Osteocyte (in vitro differentiated cells): ENCODE measurements around the gene PCBP2. TPM values are rescaled to one million over a fixed set of nuclear protein-coding genes. Genes with fewer than 3 reads are reported as not detected.

ENCODE experiments used
- DNase-seq: peaks from one replicate; pipeline ENCODE4 v3.0.0; 2021; ENCODE audit warnings: mixed read lengths; ENCODE audit not compliant: unreplicated experiment; ENCODE audit errors: extremely low spot score
- H3K27ac Mint-ChIP-seq: one replicate; pipeline ENCODE4 v1.8.0; 2021; ENCODE audit warnings: mild to moderate bottlenecking, mixed read lengths; ENCODE audit not compliant: unreplicated experiment
- H3K27me3 Mint-ChIP-seq: one replicate; pipeline ENCODE4 v1.8.0; 2021; ENCODE audit warnings: mixed read lengths; ENCODE audit not compliant: unreplicated experiment
- H3K36me3 Mint-ChIP-seq: one replicate; pipeline ENCODE4 v1.8.0; 2021; ENCODE audit warnings: mixed read lengths; ENCODE audit not compliant: unreplicated experiment
- H3K4me1 Mint-ChIP-seq: one replicate; pipeline ENCODE4 v1.8.0; 2021; ENCODE audit warnings: mixed read lengths; ENCODE audit not compliant: unreplicated experiment
- H3K4me3 Mint-ChIP-seq: one replicate; pipeline ENCODE4 v1.8.0; 2021; ENCODE audit warnings: mild to moderate bottlenecking, moderate library complexity, mixed read lengths; ENCODE audit not compliant: unreplicated experiment
- H3K9me3 Mint-ChIP-seq: one replicate; pipeline ENCODE4 v1.8.0; 2021; ENCODE audit warnings: mixed read lengths; ENCODE audit not compliant: unreplicated experiment
- total RNA-seq: library from RNA; stranded (reverse); gene quantifications from 2 replicates; pipeline ENCODE4 v1.2.1, GENCODE V29; 2021
- TF ChIP-seq, protein P1 (sequence below): fragments of 200-600 bp; sonication (generic); IDR thresholded peaks from 2 replicates; pipeline ENCODE4 v1.5.0; 2021; ENCODE audit warnings: antibody characterized with exemption, mild to moderate bottlenecking, moderate library complexity

Gene PCBP2
- total RNA-seq, 1 donor from 2014 or later, result 984 TPM

- no peaks in the 10 kb centered on the region for H3K9me3 Mint-ChIP-seq
- no peaks in the 10 kb centered on the region for H3K4me1 Mint-ChIP-seq
- H3K27me3 Mint-ChIP-seq, result no peaks in the 10 kb centered on the region
Measured at GRCh38 chr12:53513712-53514410, 62.0 kb downstream of the PCBP2 start.

DNA sequence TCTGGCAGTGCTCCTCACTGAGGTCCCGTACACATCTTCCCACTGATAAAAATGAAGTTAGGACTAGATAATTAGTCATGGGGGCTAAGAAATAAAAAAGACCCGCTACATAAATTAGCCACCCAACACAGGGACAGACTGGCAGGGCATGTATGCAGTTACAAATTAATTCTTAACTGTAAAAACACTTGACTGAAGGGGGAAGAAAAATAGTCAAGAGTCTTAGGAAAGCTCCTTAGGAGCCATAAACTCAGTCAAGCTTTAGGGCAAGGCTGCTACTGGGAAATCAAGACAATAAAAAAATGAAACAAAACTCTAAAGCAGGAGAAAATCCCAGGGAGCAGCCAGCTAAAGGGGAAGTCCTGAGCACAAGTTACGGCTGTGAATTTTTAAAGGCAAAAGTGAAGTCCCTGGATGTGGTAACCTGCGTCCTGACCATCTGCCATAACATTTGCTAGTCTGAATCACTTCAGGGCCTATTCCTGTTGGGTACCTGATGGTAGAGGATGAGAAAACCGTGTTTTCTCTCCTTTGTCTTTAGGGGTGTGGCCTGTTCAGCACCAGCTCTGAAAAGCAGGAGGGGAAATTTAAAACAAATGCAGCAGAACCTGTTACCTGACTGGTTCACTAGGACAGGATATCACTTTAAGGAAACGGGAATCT lies 62.9 kb downstream of the PCBP2 start:
- no peak overlapping the region for H3K27ac Mint-ChIP-seq
- DNase-seq, result no peak
- H3K9me3 Mint-ChIP-seq, result no peaks in the 10 kb centered on the region
- H3K4me1 Mint-ChIP-seq, result no peaks in the 10 kb centered on the region
- H3K27me3 Mint-ChIP-seq, result no peaks in the 10 kb centered on the region
- TF ChIP-seq, protein P1, sequence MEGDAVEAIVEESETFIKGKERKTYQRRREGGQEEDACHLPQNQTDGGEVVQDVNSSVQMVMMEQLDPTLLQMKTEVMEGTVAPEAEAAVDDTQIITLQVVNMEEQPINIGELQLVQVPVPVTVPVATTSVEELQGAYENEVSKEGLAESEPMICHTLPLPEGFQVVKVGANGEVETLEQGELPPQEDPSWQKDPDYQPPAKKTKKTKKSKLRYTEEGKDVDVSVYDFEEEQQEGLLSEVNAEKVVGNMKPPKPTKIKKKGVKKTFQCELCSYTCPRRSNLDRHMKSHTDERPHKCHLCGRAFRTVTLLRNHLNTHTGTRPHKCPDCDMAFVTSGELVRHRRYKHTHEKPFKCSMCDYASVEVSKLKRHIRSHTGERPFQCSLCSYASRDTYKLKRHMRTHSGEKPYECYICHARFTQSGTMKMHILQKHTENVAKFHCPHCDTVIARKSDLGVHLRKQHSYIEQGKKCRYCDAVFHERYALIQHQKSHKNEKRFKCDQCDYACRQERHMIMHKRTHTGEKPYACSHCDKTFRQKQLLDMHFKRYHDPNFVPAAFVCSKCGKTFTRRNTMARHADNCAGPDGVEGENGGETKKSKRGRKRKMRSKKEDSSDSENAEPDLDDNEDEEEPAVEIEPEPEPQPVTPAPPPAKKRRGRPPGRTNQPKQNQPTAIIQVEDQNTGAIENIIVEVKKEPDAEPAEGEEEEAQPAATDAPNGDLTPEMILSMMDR, result no peak
- peaks cover 49% of the 10 kb centered on the region for H3K36me3 Mint-ChIP-seq
- H3K4me3 Mint-ChIP-seq, result no peak overlapping the region

More at GRCh38 chr12:53513712-53514410, 62.0 kb downstream of the PCBP2 start:
- TF ChIP-seq, protein P1, result no peak
- peaks cover 44% of the 10 kb centered on the region for H3K36me3 Mint-ChIP-seq
- H3K27ac Mint-ChIP-seq, result no peak overlapping the region
- H3K4me3 Mint-ChIP-seq, result no peak overlapping the region
- no peak for DNase-seq

DNA sequence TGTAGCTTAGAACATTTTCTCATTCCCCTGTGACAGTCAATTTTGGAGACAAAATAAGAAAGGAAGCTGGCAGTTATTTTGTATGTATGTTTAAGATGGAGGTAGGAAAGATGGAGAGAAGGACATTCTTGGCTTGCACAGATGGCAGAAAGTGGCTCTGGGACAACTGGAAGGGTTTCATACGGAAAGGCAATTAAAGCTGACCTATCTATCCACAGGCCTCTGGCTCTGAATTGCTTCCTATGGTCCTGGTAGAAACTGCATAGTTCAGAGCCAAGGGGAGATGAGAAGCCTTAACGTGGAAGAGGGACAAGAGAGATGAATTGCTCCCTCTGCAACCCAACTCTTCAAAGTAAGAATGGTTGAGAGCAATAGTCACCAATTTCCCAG lies 63.4 kb downstream of the PCBP2 start:
- Mint-ChIP-seq H3K27ac (no peak overlapping the region), H3K9me3 (no peaks in the 10 kb centered on the region), H3K27me3 (no peaks in the 10 kb centered on the region), H3K36me3 (peaks cover 54% of the 10 kb centered on the region), H3K4me3 (no peak overlapping the region), H3K4me1 (no peaks in the 10 kb centered on the region)
- TF ChIP-seq, protein P1, result no peak
- DNase-seq, result no peak

- TF ChIP-seq, protein P1, result no peak
- DNase-seq, result no peak
- no peaks in the 10 kb centered on the region for H3K9me3 Mint-ChIP-seq
- peaks cover 57% of the 10 kb centered on the region for H3K36me3 Mint-ChIP-seq
- no peaks in the 10 kb centered on the region for H3K4me1 Mint-ChIP-seq
- H3K27ac Mint-ChIP-seq, result no peak overlapping the region
- H3K27me3 Mint-ChIP-seq, result no peaks in the 10 kb centered on the region
- H3K4me3 Mint-ChIP-seq, result no peak overlapping the region
Measured at GRCh38 chr12:53516758-53517455, 65.0 kb downstream of the PCBP2 start.

GRCh38 chr12:53518381-53518780 lies 66.5 kb downstream of the PCBP2 start:
- TF ChIP-seq, protein P1, result no peak
- Mint-ChIP-seq H3K27ac (no peak overlapping the region), H3K27me3 (no peaks in the 10 kb centered on the region), H3K9me3 (no peaks in the 10 kb centered on the region), H3K4me1 (no peaks in the 10 kb centered on the region), H3K36me3 (peaks cover 56% of the 10 kb centered on the region), H3K4me3 (no peak overlapping the region)
- no peak for DNase-seq
